Body of pancreas (tissue), 4 donors: Measurements from ENCODE around the gene SNX8.

Experiments
- POLR2A ChIP-seq, 3 donors: fragments of 450-650 bp; IDR thresholded peaks; one replicate each; pipeline ENCODE4 v1.6.1; 2016; ENCODE audit warnings: antibody characterized with exemption in 3 of 3, mild to moderate bottlenecking in 2 of 3
- TF ChIP-seq, protein P1 (sequence below), 7 experiments: fragments of 450-650 bp in 4 of 7; fragments of 200-600 bp in 3 of 7; sonication (generic) in 3 of 7; IDR thresholded peaks; one replicate each; pipeline ENCODE4 v1.5.1; 2016 to 2019; ENCODE audit warnings: antibody characterized with exemption in 7 of 7

DNA sequence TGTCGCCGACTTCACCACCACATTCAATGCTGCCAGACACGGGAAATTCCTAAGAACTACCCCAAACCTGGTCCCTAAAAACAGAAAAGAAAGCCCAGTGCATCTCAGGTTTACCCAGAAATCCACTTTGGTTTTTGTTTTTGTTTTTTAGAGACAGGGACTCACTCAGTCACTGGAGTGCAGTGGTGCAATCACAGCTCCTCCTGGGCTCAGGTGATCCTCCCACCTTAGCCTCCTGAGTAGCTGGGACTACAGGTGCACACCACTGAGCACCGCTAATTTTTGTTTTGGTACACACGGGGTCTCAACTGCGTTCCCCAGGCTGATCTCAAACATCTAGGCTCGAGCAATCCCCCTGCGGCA, 104.3 kb downstream of the SNX8 start:
- TF ChIP-seq, protein P1, sequence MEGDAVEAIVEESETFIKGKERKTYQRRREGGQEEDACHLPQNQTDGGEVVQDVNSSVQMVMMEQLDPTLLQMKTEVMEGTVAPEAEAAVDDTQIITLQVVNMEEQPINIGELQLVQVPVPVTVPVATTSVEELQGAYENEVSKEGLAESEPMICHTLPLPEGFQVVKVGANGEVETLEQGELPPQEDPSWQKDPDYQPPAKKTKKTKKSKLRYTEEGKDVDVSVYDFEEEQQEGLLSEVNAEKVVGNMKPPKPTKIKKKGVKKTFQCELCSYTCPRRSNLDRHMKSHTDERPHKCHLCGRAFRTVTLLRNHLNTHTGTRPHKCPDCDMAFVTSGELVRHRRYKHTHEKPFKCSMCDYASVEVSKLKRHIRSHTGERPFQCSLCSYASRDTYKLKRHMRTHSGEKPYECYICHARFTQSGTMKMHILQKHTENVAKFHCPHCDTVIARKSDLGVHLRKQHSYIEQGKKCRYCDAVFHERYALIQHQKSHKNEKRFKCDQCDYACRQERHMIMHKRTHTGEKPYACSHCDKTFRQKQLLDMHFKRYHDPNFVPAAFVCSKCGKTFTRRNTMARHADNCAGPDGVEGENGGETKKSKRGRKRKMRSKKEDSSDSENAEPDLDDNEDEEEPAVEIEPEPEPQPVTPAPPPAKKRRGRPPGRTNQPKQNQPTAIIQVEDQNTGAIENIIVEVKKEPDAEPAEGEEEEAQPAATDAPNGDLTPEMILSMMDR (IDR thresholded peaks at IDR 0.05): no peak
- TF ChIP-seq POLR2A (IDR thresholded peaks at IDR 0.05): no peak
